Neural progenitor cell (in vitro differentiated cells): ENCODE measurements around the gene RASA2. TPM values are rescaled to one million over a fixed set of nuclear protein-coding genes. Genes with fewer than 3 reads are reported as not detected.

Source experiments
- DNase-seq: peaks from one replicate; pipeline ENCODE4 v3.0.0-alpha.2; 2016; ENCODE audit warnings: low spot score
- H2AFZ ChIP-seq: fragments of 200-600 bp; sonication (generic); replicated peaks from 2 replicates; pipeline ENCODE4 v1.6.1; 2016; ENCODE audit warnings: antibody characterized with exemption
- H3F3A ChIP-seq: fragments of 200-600 bp; sonication (generic); 2 replicates; pipeline ENCODE4 v1.6.1; 2016; ENCODE audit warnings: antibody characterized with exemption, low read depth
- H3K27ac ChIP-seq: fragments of 200-600 bp; sonication (generic); 2 replicates; pipeline ENCODE4 v1.5.1; 2016; ENCODE audit warnings: mild to moderate bottlenecking
- H3K27me3 ChIP-seq: fragments of 200-600 bp; sonication (generic); 2 replicates; pipeline ENCODE4 v1.6.1; 2016; ENCODE audit warnings: mild to moderate bottlenecking, moderate library complexity
- H3K36me3 ChIP-seq: fragments of 200-600 bp; sonication (generic); 2 replicates; pipeline ENCODE4 v1.5.1; 2016
- H3K4me1 ChIP-seq: fragments of 200-600 bp; sonication (generic); 2 replicates; pipeline ENCODE4 v1.6.1; 2016; ENCODE audit warnings: mixed run types
- H3K4me2 ChIP-seq: fragments of 200-600 bp; sonication (generic); 2 replicates; pipeline ENCODE4 v1.6.1; 2016
- H3K4me3 ChIP-seq: fragments of 200-600 bp; sonication (generic); 2 replicates; pipeline ENCODE4 v1.5.1; 2016
- H3K79me2 ChIP-seq: fragments of 200-600 bp; sonication (generic); 2 replicates; pipeline ENCODE4 v1.6.1; 2016; ENCODE audit warnings: low read depth
- H3K9ac ChIP-seq: fragments of 200-600 bp; sonication (generic); 2 replicates; pipeline ENCODE4 v1.6.1; 2016
- H3K9me3 ChIP-seq: fragments of 200-600 bp; sonication (generic); 2 replicates; pipeline ENCODE4 v1.5.1; 2016; ENCODE audit warnings: low read depth
- H4K20me1 ChIP-seq: fragments of 200-600 bp; sonication (generic); 2 replicates; pipeline ENCODE4 v1.6.1; 2016; ENCODE audit warnings: low read depth
- H3K27ac Mint-ChIP-seq: 3 replicates; pipeline ENCODE4 v1.8.0; 2021; ENCODE audit warnings: mixed read lengths
- H3K27me3 Mint-ChIP-seq: 2 replicates; pipeline ENCODE4 v1.8.0; 2022; ENCODE audit warnings: low read depth, mild to moderate bottlenecking, inconsistent platforms, moderate library complexity, mixed read lengths; ENCODE audit not compliant: insufficient read depth
- H3K36me3 Mint-ChIP-seq: 3 replicates; pipeline ENCODE4 v1.8.0; 2021; ENCODE audit warnings: mixed read lengths
- H3K4me1 Mint-ChIP-seq: 3 replicates; pipeline ENCODE4 v1.8.0; 2021; ENCODE audit warnings: mixed read lengths
- H3K4me3 Mint-ChIP-seq: 3 replicates; pipeline ENCODE4 v1.8.0; 2021; ENCODE audit warnings: mild to moderate bottlenecking, moderate library complexity, mixed read lengths
- H3K9me3 Mint-ChIP-seq: 3 replicates; pipeline ENCODE4 v1.8.0; 2020; ENCODE audit warnings: mixed read lengths
- EZH2 ChIP-seq: fragments of 200-600 bp; sonication (generic); IDR thresholded peaks from 2 replicates; pipeline ENCODE4 v1.6.1; 2017; ENCODE audit warnings: antibody characterized with exemption, mild to moderate bottlenecking, moderate library complexity
- EZH2phosphoT487 ChIP-seq: fragments of 200-600 bp; sonication (generic); IDR thresholded peaks from 2 replicates; pipeline ENCODE4 v1.6.1; 2017; ENCODE audit warnings: antibody characterized with exemption
- total RNA-seq: library from RNA; depleted of rRNA; stranded (reverse); fragments of >200 nt; gene quantifications from 2 replicates; pipeline ENCODE4 v1.2.3, GENCODE V29; 2015; ENCODE audit warnings: low replicate concordance
- TF ChIP-seq, protein P1 (sequence below): fragments of 200-600 bp; sonication (generic); IDR thresholded peaks from 2 replicates; pipeline ENCODE4 v1.5.1; 2017; ENCODE audit warnings: antibody characterized with exemption, mild to moderate bottlenecking

Gene RASA2
- total RNA-seq, 1 donor from 2014 or later, result 48.4 TPM

DNA sequence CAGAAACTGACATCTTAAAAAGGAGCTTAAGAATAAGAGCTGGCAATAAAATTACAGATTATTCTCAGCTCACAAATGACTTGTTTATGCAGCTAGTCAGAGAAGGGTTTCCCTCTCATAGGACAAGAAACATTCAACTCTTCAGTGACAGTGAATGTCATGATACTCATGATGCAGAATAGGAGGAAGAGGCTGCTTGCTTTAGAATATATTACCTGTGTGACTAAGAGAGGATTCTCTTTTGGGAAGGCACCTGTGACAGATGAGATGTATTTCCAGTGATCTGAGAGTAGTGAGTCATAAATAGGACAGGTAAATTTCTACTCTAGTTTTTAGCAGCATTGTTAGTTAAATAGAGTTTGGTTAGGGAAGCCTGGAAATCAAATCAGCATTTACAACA is 39.9 kb downstream of the RASA2 start:
- Mint-ChIP-seq H3K9me3 (no peaks in the 10 kb centered on the region), H3K4me1 (peaks cover 4% of the 10 kb centered on the region), H3K27me3 (no peaks in the 10 kb centered on the region), H3K27ac (no peak overlapping the region), H3K36me3 (peaks cover 2% of the 10 kb centered on the region), H3K4me3 (no peak overlapping the region)
- no peak overlapping the region for H2AFZ ChIP-seq
- H3K79me2 ChIP-seq, result no peaks in the 10 kb centered on the region
- no peaks in the 10 kb centered on the region for H3K9me3 ChIP-seq
- no peak overlapping the region for H3K4me3 ChIP-seq
- H3K4me2 ChIP-seq, result no peak overlapping the region
- peaks cover 4% of the 10 kb centered on the region for H3K36me3 ChIP-seq
- no peak for DNase-seq
- H3F3A ChIP-seq, result no peaks in the 10 kb centered on the region
- no peaks in the 10 kb centered on the region for H3K4me1 ChIP-seq
- TF ChIP-seq, protein P1, sequence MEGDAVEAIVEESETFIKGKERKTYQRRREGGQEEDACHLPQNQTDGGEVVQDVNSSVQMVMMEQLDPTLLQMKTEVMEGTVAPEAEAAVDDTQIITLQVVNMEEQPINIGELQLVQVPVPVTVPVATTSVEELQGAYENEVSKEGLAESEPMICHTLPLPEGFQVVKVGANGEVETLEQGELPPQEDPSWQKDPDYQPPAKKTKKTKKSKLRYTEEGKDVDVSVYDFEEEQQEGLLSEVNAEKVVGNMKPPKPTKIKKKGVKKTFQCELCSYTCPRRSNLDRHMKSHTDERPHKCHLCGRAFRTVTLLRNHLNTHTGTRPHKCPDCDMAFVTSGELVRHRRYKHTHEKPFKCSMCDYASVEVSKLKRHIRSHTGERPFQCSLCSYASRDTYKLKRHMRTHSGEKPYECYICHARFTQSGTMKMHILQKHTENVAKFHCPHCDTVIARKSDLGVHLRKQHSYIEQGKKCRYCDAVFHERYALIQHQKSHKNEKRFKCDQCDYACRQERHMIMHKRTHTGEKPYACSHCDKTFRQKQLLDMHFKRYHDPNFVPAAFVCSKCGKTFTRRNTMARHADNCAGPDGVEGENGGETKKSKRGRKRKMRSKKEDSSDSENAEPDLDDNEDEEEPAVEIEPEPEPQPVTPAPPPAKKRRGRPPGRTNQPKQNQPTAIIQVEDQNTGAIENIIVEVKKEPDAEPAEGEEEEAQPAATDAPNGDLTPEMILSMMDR, result no peak
- TF ChIP-seq EZH2, result no peak
- no peak for TF ChIP-seq EZH2phosphoT487
- H3K27ac ChIP-seq, result no peak overlapping the region
- no peak overlapping the region for H3K9ac ChIP-seq
- H4K20me1 ChIP-seq, result no peaks in the 10 kb centered on the region
- H3K27me3 ChIP-seq, result no peaks in the 10 kb centered on the region

DNA sequence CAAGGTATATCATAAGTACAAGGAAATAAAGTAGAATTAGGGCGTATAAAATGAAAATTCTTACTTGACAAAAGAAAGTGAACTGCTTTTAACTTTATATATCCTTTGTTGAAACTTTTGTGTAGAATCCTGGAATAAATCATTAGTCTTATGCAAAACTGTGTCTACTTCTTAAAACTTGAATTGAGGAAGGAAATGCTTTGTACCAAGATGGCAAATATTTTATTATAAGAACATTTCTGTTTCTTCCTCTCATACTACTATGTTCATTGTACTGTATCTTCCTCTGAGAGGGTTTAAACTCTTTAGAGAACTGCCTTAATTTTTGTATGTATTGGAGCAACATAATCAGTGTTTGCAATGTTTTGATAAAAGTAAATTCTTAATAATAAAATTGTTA is 42.0 kb downstream of the RASA2 start:
- H3K27ac Mint-ChIP-seq, result no peak overlapping the region
- Histone ChIP-seq H2AFZ (no peak overlapping the region), H3K4me1 (no peaks in the 10 kb centered on the region), H3K9ac (no peak overlapping the region), H3K79me2 (no peaks in the 10 kb centered on the region), H3K4me2 (no peak overlapping the region), H3K4me3 (no peak overlapping the region), H3K27ac (no peak overlapping the region), H3F3A (no peaks in the 10 kb centered on the region), H3K9me3 (no peaks in the 10 kb centered on the region), H3K27me3 (no peaks in the 10 kb centered on the region), H3K36me3 (peaks cover 4% of the 10 kb centered on the region), H4K20me1 (no peaks in the 10 kb centered on the region)
- H3K36me3 Mint-ChIP-seq, result peaks cover 5% of the 10 kb centered on the region
- no peak overlapping the region for H3K4me3 Mint-ChIP-seq
- H3K27me3 Mint-ChIP-seq, result no peaks in the 10 kb centered on the region
- no peak for DNase-seq
- peaks cover 4% of the 10 kb centered on the region for H3K4me1 Mint-ChIP-seq
- TF ChIP-seq EZH2phosphoT487 (no peak), EZH2 (no peak)
- TF ChIP-seq, protein P1, result no peak
- H3K9me3 Mint-ChIP-seq, result no peaks in the 10 kb centered on the region

- H3K4me2 ChIP-seq, result no peak overlapping the region
Measured at GRCh38 chr3:141529256-141529655, 42.4 kb downstream of the RASA2 start.

More at GRCh38 chr3:141529256-141529655, 42.4 kb downstream of the RASA2 start:
- Histone ChIP-seq H3K27ac (no peak overlapping the region), H3K9ac (no peak overlapping the region), H3K79me2 (no peaks in the 10 kb centered on the region), H3K9me3 (no peaks in the 10 kb centered on the region), H3F3A (no peaks in the 10 kb centered on the region), H3K4me3 (no peak overlapping the region), H2AFZ (no peak overlapping the region), H3K27me3 (no peaks in the 10 kb centered on the region), H3K4me1 (no peaks in the 10 kb centered on the region), H3K36me3 (peaks cover 4% of the 10 kb centered on the region), H4K20me1 (no peaks in the 10 kb centered on the region)
- H3K4me3 Mint-ChIP-seq, result no peak overlapping the region
- H3K27ac Mint-ChIP-seq, result no peak overlapping the region
- no peaks in the 10 kb centered on the region for H3K9me3 Mint-ChIP-seq
- peaks cover 5% of the 10 kb centered on the region for H3K36me3 Mint-ChIP-seq
- H3K27me3 Mint-ChIP-seq, result no peaks in the 10 kb centered on the region
- no peak for DNase-seq
- TF ChIP-seq EZH2, result no peak
- no peak for TF ChIP-seq EZH2phosphoT487
- TF ChIP-seq, protein P1, result no peak
- H3K4me1 Mint-ChIP-seq, result peaks cover 4% of the 10 kb centered on the region
